Medulla oblongata (tissue), 1 donor: ENCODE data around the gene TRIM24.
"Not testable (repeated sequence)": the region's sequence is repeated elsewhere in the genome, so short reads cannot be mapped to it uniquely, and the experiment has no call there.

Experiments used
- DNase-seq: peaks from one replicate; pipeline ENCODE4 v3.0.0-alpha.2; 2015; ENCODE audit errors: extremely low spot score

Gene TRIM24

DNA sequence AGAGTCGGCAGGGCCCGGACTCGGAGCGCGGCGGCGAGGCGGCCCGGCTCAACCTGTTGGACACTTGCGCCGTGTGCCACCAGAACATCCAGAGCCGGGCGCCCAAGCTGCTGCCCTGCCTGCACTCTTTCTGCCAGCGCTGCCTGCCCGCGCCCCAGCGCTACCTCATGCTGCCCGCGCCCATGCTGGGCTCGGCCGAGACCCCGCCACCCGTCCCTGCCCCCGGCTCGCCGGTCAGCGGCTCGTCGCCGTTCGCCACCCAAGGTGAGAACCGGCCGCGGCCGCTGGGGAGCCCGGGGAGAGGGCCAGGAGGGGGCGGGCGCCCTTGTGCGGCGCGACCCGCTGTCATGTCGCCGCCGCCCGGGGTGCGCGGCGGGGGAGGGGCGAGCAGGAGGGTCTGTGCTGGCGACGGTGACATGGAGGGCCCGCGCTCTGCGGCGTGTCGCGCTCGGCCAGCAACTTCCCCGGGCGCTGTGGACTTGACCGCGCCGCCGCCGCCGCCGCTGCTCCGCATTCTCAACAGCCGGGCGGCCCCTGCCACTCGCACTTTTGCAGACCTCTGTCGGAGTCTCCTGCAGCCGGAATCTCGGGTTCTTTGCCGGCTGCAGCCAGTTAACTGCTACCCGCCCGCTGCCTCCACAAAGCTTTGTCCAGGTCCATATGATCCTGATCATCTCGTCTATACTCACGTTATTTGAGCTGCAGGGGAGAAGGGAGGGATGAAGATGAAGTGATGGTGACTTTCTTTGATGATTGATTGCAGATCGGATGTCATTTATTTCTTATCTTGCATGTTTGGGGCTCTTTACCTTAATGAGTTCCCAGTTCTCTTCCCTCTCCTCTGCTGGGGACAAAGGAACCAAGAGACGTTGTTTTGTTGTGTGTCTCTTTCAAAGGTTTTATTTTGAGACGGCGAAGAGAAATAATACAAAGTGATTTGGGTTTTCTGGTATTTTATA, 869 bp downstream of the TRIM24 start:
- DNase-seq, result peak; percentile 51

DNA sequence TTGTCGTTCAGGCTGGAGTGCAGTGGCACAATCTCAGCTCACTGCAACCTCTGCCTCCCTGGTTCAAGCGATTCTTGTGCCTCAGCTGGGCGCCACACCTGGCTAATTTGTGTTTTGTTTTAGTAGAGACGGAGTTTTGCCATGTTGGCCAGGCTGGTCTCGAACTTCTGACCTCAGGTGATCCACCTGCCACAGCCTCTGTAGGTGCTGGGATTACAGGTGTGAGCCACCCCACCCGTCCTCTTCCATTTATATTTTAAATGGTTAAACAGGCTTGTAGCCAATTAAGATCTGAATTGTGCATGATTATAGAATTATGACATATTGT, 3.2 kb downstream of the TRIM24 start:
- not testable (repeated sequence) for DNase-seq

DNA sequence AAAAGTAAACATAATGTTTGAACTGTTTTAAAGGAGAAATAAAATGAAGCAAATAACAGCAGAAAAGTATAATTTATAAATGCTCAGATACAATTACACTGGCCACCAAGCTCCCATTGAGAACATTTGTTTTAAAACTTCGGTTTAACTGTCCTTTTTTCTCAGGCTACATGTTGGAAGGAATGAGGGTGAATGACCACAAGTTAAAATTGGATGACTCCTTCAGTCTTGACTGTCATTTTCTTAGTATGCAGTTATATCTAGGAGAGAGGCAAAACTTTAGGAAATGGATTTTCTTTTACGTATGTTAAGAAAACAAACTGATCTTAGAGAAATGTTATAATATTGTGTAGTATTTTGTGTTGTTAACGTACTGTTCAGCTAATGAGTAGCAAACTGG, 5.0 kb downstream of the TRIM24 start:
- DNase-seq, result no peak

DNA sequence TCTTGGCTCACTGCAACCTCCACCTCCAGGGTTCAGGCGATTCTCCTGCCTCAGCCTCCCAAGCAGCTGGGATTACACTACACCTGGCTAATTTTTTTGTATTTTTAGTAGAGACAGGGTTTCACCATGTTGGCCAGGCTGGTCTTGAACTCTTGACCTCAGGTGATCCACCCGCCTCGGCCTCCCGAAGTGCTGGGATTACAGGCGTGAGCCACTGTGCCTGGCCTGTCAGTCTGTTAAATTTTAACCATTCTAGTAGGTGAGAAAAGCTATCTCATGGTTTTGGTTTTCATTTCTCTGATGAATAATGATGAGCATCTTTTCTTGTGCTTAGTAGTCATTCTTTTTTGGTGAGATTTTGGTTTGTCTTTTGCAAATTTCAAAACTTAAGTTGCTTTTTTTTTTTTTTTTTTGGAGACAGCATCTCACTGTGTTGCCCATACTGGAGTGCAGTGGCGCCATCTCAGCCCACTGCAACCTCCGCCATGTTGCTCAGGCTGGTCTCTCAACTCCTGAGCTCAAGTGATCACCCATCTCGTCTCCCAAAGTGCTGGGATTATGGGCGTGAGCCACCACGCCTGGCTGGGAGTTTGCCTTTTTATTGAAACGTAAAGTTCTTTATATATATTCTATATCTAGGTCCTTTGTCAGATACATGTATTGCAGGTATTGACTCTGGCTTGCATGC, 6.2 kb downstream of the TRIM24 start:
- DNase-seq, result not testable (repeated sequence)

DNA sequence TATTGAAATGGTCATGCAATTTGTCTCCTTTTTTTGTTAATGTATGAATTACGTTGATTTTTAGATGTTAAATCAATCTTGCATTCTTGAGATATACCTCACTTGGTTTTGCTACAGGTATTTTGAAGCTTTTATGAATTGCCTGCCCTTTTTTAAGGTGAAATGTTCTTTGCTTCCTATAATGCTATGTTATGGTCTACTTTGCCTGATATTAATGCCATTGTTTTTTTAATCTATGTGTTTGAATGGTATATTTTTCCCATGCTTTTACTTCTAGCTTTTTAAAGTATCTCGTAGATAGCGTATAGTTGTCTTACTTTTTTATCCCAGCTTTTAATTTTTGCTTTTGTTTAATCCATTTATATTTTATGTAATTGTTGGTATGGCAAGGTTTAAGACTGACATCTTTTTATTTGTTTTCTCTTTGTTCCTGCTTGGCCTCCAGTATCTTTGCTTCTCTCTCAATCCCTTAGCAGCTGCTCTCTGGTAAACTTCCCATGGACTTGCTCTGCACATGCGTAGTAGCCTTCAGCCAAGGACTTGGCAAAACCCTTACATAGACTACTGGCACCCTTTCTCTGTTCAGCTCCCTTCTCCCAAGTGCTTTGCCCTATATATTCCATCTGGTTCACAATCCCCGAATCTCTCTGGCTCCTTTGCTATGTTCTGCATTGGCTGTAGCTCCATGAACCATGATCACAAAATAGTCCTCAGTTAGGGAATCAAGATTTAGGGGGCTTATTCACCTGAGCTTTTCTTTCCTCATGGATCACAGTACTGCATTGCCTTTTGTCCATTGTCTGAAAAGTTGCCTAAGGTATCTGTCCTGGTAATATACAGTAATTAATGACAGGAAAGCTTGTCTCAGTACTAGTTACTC, 8.4 kb downstream of the TRIM24 start:
- peak; percentile 81 for DNase-seq

DNA sequence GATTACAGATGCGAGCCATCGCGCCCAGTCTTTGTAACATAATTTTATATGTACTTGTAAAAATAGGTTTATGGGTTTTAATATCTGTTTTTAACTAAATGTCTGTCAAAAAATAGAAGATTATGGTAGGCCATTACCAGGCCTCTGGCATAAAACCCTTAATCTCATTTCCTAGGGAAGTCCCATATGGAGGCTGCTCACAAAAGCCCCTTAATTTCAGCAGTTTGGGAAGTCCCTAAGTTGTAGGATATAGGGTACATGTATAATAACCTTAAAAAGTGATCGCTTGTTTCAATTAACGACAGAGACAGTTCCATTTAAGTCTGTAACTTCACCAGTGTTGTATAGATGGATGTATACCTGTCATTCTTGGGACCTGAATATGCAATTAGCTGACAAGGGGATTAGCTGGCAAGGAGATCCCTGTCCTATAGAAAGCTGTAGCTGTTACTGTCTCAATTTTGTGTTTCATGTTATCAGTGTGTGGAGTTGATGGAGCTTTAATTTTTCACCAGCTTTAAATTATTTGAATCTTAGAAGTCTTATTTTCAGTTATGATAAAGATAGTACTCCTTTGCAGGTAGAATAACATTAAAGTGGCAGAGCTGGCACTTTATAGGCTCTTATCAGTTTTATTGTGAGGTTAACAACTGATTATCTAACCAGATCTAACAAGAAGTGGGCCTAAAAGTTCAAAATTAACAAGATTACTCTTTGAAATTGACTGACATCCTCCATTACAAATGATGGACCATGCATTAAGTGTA, 10.5 kb downstream of the TRIM24 start:
- no peak for DNase-seq

DNA sequence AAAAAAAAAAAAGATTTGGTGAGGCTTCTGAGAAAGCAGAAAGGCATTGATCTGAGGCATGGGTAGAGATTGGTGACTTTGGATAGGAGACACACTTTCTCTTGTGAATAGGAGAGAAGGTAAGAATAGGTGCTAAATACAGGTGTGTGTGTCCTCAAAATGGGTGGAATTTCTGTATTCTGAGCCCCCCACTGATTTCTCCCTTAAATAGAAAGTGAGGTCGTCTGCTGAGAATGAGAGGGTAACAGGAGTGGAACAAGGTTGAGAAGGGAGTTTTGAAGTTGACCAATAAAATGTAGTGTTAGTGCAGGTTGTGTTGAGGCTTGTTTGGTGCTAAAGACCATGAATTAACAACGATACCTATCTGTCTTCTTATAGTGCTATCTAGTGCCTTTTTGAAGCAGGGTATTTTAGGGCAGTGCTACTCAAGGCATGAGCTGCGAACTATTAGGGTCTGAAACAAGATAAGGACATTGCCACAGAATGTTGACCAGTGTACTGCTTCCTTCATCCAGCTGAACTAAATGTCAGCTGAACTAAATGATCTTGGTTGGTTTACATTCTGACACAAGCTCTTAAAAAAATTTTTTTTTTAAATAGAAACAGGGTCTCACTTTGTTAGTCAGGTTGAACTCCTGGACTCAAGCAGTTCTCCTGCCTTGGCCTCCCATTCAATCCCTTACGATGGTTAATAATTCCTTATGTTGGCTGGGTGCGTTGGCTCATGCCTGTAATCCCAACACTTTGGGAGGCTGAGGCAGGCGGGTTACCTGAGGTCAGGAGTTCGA, 12.4 kb downstream of the TRIM24 start:
- DNase-seq, result no peak

DNA sequence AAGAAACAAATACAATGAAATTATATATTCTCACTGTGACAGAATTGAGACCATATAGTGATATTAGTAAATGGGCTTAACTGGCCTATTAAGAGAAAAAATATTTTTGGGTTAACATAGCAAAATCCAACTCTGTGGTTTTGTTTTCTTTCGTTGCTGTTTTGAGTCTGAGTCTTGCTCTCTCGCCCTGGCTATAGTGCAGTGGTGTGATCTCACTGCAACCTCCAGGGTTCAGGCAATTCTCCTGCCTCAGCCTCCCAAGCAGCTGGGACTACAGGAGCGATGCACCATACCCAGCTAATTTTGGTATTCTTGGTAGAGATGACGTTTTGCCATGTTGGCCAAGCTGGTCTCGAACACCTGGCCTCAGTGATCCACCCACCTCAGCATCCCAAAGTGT, 15.3 kb downstream of the TRIM24 start:
- DNase-seq, result no peak

DNA sequence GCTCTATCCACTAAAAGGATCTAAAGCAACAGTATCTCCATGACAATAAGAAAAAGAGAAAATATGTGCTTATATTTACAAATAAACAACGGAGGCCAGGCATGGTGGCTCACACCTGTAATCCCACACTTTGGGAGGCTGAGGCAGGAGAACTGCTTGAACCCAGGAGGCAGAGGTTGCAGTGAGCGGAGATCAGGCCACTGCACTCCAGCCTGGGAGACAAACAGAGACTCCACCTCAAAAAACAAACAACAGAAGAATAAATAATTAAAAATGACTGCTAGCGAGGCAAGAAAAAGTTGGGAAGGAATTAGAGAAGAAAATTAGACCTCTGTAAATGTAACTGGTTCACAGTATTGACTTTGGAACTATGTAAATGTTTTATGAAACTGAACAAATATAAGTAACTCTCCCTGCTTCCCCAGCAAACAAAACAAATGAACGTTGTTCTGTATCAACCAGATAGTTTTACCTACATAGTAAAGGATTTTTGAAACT, 17.1 kb downstream of the TRIM24 start:
- DNase-seq, result no peak

DNA sequence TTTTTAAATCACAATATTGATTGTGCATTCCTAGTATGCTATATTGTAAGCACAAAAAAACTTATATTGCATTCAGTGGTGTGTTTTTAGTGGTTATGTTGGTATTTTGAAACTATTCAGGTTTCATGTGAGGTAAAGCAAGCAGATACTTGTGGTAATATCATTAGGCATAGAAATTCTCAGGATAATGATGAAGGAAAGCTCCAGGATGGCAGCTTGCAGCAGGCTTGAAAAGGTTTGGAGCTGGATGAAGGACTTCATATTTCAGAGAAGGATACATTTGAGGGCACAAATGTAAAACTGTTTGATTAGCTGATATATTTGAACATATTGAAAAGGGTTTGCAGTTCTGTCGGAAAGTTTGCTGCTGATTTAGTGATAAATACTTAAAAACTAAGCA, 17.5 kb downstream of the TRIM24 start:
- DNase-seq, result no peak

DNA sequence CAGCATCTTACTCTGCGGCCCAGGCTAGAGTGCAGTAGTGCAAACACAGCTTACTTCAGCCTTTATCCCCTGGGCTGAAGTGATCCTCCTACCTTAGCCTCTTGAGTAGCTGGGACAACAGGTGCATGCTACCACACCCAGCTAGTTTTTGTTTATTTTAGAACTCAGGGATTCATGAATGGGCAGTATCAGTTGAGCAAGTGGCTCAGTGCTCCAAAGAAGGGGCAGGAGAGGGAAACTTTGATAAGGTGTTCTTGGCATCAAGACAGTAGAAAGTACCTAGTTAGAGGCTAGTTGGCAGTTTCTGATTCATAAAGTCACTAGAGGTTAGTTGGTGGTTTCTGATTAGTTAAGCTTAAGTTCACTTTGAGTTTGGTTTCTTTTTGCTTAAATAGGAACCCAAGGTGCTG, 18.4 kb downstream of the TRIM24 start:
- DNase-seq, result no peak

DNA sequence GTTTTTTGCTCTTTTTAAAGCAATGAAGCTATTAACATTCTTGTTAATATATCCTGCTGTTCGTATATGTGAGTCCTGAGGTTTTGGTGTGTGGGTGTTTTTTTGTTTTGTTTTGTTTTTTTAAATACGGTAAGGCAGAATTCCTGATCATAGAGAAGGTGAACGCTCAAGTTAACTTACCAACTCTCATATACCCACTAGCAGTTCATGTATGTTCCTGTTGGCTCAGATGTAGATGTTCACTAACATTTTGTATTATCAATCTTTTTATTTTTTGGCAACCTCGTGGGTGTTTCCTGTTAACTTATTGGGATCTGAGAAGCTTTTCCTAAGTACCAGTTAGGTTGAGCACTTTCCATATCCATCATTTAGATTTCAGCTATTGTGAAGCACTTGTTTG, 20.5 kb downstream of the TRIM24 start:
- no peak for DNase-seq

DNA sequence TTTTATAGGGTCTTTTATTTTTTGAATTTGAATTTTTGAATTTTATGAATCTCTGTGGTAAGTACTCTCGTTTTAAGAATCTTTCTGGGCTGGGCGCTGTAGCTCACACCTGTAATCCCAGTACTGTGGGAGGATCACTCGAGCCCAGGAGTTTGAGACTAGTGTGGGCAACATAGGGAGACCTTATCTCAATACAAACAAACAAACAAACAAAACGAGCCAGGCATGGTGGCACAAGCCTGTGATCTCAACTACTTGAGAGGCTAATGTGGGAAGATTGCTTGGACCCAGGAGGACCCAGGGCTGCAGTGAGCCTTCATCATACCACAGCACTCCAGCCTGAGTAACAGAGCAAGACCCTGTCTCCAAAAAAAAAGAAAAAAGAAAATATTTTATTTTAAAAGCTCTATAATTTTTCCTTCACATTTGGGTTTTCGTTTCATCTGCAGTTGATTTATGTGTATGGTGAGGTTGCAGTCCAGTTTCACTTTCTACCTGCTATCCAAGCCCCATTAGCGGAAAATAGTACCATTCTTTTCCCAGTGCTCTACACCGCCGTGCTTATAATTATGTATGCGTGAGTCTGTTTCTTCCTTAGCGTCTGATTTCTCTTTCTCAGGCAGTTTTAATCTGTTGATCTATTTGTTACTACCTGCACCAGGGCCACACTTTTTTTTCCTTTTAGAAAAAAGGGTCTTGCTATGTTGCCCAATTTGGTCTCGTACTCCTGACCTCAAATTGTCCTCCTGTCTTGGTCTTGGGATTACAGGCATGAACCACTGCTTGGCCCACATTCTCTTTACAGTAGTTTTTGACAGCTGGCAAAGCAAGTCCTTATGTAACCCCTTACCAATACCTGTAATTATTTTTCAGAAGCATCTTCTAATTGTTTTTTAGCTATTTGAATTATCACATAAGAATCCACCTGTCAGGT, 21.7 kb downstream of the TRIM24 start:
- DNase-seq, result no peak

DNA sequence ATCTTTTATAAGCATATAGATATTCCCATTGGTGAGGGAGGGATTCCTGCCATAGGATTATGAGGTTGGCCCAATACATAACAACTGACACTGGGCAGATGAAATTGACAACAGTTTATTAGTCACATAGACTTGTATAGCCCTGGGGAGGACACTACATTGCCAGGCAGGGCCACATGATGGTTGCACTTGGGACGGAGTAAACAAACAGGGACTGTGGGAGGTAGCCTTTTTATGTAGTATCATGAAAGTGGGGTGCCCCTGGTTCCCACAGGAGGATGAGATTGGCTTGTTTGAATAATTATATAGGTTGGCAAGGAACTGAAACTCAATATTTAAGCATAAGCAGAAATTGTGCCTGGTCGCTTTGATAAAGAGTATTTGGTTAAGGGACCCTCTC, 23.5 kb downstream of the TRIM24 start:
- no peak for DNase-seq

DNA sequence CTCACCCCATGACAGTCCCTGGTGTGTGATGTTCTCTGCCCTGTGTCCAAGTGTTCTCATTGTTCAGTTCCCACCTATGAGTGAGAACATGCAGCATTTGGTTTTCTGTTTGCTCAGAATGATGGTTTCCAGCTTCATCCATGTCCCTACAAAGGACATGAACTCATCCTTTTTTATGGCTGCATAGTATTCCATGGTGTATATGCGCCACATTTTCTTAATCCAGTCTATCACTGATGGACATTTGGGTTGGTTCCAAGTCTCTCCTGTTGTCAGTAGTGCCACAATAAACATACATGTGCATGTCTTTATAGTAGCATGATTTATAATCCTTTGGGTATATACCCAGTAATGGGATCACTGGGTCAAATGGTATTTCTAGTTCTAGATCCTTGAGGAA, 25.4 kb downstream of the TRIM24 start:
- not testable (repeated sequence) for DNase-seq

DNA sequence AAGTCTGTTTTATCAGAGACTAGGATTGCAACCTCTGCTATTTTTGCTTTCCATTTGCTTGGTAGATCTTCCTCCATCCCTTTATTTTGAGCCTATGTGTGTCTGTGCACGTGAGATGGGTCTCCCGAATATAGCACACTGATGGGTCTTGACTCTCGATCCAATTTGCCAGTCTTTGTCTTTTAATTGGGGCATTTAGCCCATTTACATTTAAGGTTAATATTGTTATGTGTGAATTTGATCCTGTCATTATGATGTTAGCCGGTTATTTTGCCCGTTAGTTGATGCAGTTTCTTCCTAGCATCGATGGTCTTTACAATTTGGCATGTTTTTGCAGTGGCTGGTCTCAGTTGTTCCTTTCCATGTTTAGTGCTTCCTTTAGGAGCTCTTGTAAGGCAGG, 29.1 kb downstream of the TRIM24 start:
- not testable (repeated sequence) for DNase-seq

DNA sequence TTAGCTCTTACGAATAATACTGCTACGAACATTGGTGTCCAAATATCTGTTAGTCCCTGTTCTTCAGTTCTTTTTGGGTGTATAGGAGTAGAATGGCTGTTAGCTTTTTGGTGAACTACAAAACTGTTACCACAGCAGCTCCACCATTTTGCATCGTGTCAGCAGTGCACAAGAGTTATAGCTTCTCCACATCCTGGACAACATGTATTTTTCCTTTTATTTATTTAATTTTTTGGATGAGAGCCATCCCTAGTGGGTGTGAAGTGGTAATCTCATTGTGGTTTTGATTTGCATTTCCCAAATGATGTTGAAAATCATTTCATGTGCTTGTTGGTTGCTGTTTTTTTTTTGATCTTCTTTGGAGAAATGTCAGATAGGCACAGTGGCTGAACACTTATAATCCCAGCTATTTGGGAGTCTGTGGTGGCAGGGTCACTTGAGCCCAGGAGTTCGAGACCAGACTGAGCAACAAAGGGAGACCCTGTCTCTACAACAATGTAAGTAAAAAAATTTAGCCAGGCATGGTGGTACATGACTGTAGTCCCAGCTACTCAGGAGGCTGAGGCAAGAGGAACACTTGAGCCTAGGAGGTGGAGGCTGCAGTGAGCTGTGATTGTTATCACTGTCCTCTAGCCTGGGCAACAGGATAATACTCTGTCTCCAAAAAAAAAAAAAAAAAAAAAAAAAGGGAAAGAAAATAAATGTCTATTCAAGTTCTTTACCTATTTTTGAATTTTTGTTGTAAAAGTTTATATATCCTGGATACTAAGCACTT, 31.7 kb downstream of the TRIM24 start:
- DNase-seq, result no peak

DNA sequence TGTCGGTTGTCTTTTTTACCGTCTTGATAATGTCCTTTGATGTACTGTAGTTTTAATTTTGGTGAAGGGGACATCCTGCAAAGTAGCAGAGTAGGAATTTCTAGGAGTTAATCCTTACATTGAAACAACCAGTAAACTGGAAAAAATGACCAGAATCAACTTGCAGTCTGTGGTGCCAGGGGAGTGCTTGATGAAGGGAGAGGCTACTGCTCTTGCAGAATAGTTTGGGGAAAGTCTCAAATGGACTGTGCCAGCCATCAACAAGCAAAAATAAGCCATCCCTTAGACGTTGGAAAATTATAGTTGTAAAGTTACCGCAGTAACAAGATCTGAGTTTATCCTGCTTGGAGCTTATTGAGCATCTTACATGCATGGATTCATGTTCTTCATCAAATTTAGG, 32.4 kb downstream of the TRIM24 start:
- no peak for DNase-seq

DNA sequence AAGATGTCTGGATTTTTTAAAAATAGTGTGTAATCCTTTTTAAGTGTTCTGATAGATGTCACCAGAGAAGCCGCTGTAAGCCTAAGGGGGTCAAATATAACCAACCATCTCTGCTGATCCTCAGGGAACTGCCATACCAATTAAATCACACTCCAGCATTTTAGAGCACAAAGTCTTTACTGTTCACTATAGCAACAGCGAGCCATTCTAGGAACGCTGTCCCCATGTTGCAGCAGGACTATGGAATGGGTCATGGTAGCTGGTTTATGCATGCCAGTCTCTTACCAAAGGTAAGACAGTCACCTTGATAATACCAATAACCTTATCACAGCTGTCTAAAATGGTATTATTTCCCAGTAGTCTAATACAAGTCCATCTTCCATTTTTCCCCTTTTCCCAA, 33.5 kb downstream of the TRIM24 start:
- no peak for DNase-seq
